ENCODE data around the gene CD58. TPM values are rescaled to one million over a fixed set of nuclear protein-coding genes. Genes with fewer than 3 reads are reported as not detected.

Gene CD58
- total RNA-seq, 1 donor from 2014 or later, result 4.7 TPM

Small RNA genes within 50 kb of the gene (small RNA-seq; reads per million reads assigned to genes)
- gene MIR548AC (ENCODE audit: low replicate concordance), result not detected

Other genes starting within 250 kb of the CD58 start
- 98.8 TPM for gene ATP1A1, start 197.8 kb downstream of the CD58 start, total RNA-seq
- 118 TPM for gene IGSF3, start 96.7 kb upstream of the CD58 start, total RNA-seq
- gene CD2, start 183.4 kb upstream of the CD58 start, total RNA-seq, result not detected